ENCODE results near the gene PCP4L1.

PCP4L1 gene

DNA sequence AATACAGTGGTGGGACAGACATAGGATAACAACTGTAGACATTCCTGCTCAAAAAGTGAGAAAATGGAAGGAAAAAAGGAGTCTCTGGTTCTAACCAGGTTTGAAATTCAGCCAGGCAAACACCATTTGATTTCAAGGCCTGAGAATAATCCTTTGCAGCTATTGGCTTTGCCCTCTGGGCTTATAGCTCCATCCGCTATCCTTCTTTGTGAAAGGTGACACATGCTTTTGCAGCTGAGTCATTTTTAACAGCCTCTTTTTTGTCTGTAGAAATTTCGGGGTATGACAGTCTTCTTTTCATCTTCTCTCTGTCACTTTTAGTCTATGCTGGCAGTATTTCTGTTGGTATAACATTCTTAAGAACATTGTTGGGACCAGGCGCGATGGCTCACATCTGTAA is 71.8 kb downstream of the PCP4L1 start:
- no peak for DNase-seq

DNA sequence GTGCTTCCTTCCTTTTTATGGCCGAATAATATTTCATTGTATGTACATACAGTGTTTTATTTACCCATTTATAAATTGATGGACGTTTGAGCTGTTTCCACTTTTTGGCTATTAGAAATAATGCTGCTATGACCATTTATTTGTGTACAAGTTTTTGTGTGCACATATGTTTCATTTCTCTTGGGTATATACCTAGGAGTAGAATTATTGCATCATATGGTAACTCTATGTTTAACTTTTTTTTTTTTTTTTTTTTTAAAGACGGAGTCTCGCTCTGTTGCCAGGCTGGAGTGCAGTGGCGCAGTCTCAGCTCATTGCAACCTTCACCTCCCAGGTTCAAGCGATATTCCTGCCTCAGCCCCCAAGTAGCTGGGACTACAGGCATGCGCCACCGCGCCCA is 74.6 kb downstream of the PCP4L1 start:
- no peak for DNase-seq

Data from activated CD8-positive, alpha-beta memory T cell treated with anti-CD3 and anti-CD28 coated beads, Interleukin-2, amount 50 U/mL, for 48 hours (primary cell).